ENCODE measurements around the gene PDLIM5.
"Not testable (repeated sequence)": the region's sequence is repeated elsewhere in the genome, so short reads cannot be mapped to it uniquely, and the experiment has no call there.

DNA sequence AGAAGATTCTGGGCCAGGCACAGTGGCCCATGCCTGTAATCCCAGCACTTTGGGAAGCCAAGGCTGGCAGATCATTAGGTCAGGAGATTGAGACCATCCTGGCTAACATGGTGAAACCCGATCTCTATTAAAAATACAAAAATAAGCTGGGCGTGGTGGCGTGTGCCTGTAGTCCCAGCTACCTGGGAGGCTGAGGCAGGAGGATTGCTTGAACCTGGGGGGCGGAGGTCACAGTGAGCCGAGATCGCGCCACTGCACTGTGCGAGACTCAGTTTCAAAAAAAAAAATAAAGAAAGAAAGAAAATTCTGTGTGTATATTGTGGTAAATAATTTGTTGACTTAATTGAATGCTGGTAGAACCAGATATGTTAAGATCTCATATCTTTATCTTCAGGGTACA is 177.3 kb downstream of the PDLIM5 start:
- not testable (repeated sequence) for TF ChIP-seq POLR2AphosphoS5 (IDR thresholded peaks at IDR 0.05; ENCODE audit: low read depth, low read length); POLR2A (IDR thresholded peaks at IDR 0.05; ENCODE audit: low read depth, low read length); TAF1 (IDR thresholded peaks at IDR 0.05; ENCODE audit: borderline replicate concordance, low read depth, low read length)

All from GM12892 (cell line).